ENCODE results near the gene CRB2.

DNA sequence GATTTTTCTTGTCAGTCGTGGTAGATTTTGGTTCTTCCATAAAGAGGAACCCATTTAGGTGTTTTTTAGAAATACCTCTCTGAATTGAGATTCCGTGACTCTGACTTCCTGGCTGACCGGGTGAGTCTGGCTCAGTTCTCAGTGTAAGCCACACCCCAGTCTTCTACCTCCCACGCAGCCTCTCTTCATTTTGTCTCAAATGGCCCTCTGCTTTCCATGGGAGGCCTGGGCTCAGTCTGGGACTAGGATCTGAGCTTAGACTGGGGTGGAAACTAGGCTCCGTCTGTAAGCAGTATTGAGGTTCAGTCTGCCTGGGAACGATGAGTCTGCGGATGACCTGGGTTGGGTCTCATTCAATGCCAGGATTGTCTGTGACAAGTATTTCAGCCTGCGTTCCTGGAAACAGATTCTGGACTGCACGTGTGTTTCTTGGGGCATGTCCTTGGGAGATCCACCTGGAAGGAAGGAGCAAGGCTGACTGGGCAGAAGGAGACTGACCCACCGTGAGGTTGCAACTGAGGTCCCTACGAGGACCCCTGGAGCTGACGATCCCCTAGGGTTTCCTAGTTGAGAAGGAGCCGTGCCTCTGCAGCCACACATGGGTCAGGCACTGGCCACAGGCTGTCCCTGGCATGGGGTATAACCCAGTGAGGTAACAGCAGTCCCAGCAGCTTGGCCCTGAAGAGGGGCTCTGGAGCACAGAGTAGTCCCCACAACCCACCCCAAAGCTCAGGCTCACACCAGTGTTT is 12.4 kb upstream of the CRB2 start:
- TF ChIP-seq, protein P1, sequence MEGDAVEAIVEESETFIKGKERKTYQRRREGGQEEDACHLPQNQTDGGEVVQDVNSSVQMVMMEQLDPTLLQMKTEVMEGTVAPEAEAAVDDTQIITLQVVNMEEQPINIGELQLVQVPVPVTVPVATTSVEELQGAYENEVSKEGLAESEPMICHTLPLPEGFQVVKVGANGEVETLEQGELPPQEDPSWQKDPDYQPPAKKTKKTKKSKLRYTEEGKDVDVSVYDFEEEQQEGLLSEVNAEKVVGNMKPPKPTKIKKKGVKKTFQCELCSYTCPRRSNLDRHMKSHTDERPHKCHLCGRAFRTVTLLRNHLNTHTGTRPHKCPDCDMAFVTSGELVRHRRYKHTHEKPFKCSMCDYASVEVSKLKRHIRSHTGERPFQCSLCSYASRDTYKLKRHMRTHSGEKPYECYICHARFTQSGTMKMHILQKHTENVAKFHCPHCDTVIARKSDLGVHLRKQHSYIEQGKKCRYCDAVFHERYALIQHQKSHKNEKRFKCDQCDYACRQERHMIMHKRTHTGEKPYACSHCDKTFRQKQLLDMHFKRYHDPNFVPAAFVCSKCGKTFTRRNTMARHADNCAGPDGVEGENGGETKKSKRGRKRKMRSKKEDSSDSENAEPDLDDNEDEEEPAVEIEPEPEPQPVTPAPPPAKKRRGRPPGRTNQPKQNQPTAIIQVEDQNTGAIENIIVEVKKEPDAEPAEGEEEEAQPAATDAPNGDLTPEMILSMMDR (conservative IDR thresholded peaks at IDR 0.05) = no peak
- TF ChIP-seq ZFX (IDR thresholded peaks at IDR 0.05) = no peak

Measured in C4-2B (cell line).